ENCODE results near the gene ACBD3. TPM values are rescaled to one million over a fixed set of nuclear protein-coding genes. Genes with fewer than 3 reads are reported as not detected.

ACBD3 gene
- polyA plus RNA-seq, 3 donors: 58.6 to 60.4 (median 59.2) TPM

- no peak for DNase-seq (ENCODE audit: low read depth in 3 of 3, low spot score in 2 of 3)
Measured at GRCh38 chr1:226202246-226202645, 15.7 kb upstream of the ACBD3 start.

- no peak for DNase-seq (ENCODE audit: low read depth in 3 of 3, low spot score in 2 of 3)
Measured at GRCh38 chr1:226201029-226201593, 14.6 kb upstream of the ACBD3 start.

- no peak for DNase-seq (ENCODE audit: low read depth in 3 of 3, low spot score in 2 of 3)
Measured at GRCh38 chr1:226199971-226200370, 13.4 kb upstream of the ACBD3 start.

- no peak for DNase-seq (ENCODE audit: low read depth in 3 of 3, low spot score in 2 of 3)
Measured at GRCh38 chr1:226195144-226195543, 8.6 kb upstream of the ACBD3 start.

GRCh38 chr1:226187380-226187779 lies 839 bp upstream of the ACBD3 start:
- no peak for DNase-seq (ENCODE audit: low read depth in 3 of 3, low spot score in 2 of 3)

- no peak for DNase-seq (ENCODE audit: low read depth in 3 of 3, low spot score in 2 of 3)
Measured at GRCh38 chr1:226187019-226187322, 430 bp upstream of the ACBD3 start.

- no peak for DNase-seq (ENCODE audit: low read depth in 3 of 3, low spot score in 2 of 3)
Measured at GRCh38 chr1:226185141-226186036, 1.2 kb downstream of the ACBD3 start.

- DNase-seq (ENCODE audit: low read depth in 3 of 3, low spot score in 2 of 3): no peak
Measured at GRCh38 chr1:226181996-226182714, 4.4 kb downstream of the ACBD3 start.

GRCh38 chr1:226176870-226177269 lies 9.7 kb downstream of the ACBD3 start:
- no peak for DNase-seq (ENCODE audit: low read depth in 3 of 3, low spot score in 2 of 3)

GRCh38 chr1:226172589-226172988 lies 14.0 kb downstream of the ACBD3 start:
- no peak for DNase-seq (ENCODE audit: low read depth in 3 of 3, low spot score in 2 of 3)

GRCh38 chr1:226166341-226166740 lies 20.2 kb downstream of the ACBD3 start:
- no peak for DNase-seq (ENCODE audit: low read depth in 3 of 3, low spot score in 2 of 3)

- no peak for DNase-seq (ENCODE audit: low read depth in 3 of 3, low spot score in 2 of 3)
Measured at GRCh38 chr1:226164154-226164553, 22.4 kb downstream of the ACBD3 start.

GRCh38 chr1:226162898-226163297 lies 23.6 kb downstream of the ACBD3 start:
- DNase-seq (ENCODE audit: low read depth in 3 of 3, low spot score in 2 of 3): no peak

- DNase-seq (ENCODE audit: low read depth in 3 of 3, low spot score in 2 of 3): no peak
Measured at GRCh38 chr1:226158983-226159382, 27.6 kb downstream of the ACBD3 start.

- no peak for DNase-seq (ENCODE audit: low read depth in 3 of 3, low spot score in 2 of 3)
Measured at GRCh38 chr1:226158457-226158856, 28.1 kb downstream of the ACBD3 start.

- no peak for DNase-seq (ENCODE audit: low read depth in 3 of 3, low spot score in 2 of 3)
Measured at GRCh38 chr1:226157761-226158316, 28.7 kb downstream of the ACBD3 start.

GRCh38 chr1:226154593-226154992 lies 31.9 kb downstream of the ACBD3 start:
- DNase-seq (ENCODE audit: low read depth in 3 of 3, low spot score in 2 of 3): no peak

GRCh38 chr1:226149806-226150205 lies 36.7 kb downstream of the ACBD3 start:
- DNase-seq (ENCODE audit: low read depth in 3 of 3, low spot score in 2 of 3): no peak

- DNase-seq (ENCODE audit: low read depth in 3 of 3, low spot score in 2 of 3): no peak
Measured at GRCh38 chr1:226148121-226148648, 38.4 kb downstream of the ACBD3 start.

GRCh38 chr1:226144045-226144444 lies 42.5 kb downstream of the ACBD3 start:
- DNase-seq (ENCODE audit: low read depth in 3 of 3, low spot score in 2 of 3): no peak

GRCh38 chr1:226135709-226136108 lies 50.8 kb downstream of the ACBD3 start:
- DNase-seq (ENCODE audit: low read depth in 3 of 3, low spot score in 2 of 3): no peak
